GM12878 (cell line): ENCODE measurements around the gene NRP1. TPM values are rescaled to one million over a fixed set of nuclear protein-coding genes. Genes with fewer than 3 reads are reported as not detected.

ENCODE experiments used
- ATAC-seq: fragments of 200-7000 bp; cut with Tn5 transposase; 3 replicates; pipeline ENCODE4 v1.9.1; 2020; ENCODE audit warnings: mild to moderate bottlenecking, moderate library complexity
- BruUV-seq: library from RNA; stranded (reverse); fragments of 400-500 nt; replicated peaks from 2 replicates; lab custom pipeline; 2021; lab: Mats Ljungman, UMichigan
- CTCF ChIA-PET: fragments of 300-600 bp; sonication (Branson Sonifier 250); formaldehyde crosslinking; extraction: SDS; loops from one replicate; lab custom pipeline; 2021; ENCODE audit warnings: inconsistent platforms; lab: Yijun Ruan, JAX
- POLR2A ChIA-PET: fragments of 350-600 bp; formaldehyde crosslinking; extraction: SDS; loops from one replicate; lab custom pipeline; 2021; ENCODE audit warnings: inconsistent platforms; lab: Charles Lee
- RAD21 ChIA-PET: fragments of 300-600 bp; sonication (Branson Sonifier 250); formaldehyde crosslinking; loops from one replicate; lab custom pipeline; 2023; ENCODE audit warnings: antibody characterized with exemption; ENCODE audit not compliant: unreplicated experiment; lab: Charles Lee
- SMC1A ChIA-PET: fragments of 300-600 bp; sonication (Branson Sonifier 250); formaldehyde crosslinking; loops from one replicate; lab custom pipeline; 2023; ENCODE audit not compliant: unreplicated experiment, uncharacterized antibody; lab: Charles Lee
- DNase-seq: peaks from one replicate; pipeline ENCODE4 v3.0.0-alpha.2; 2011; ENCODE audit warnings: low read depth, low spot score
- FAIRE-seq: peaks from 3 replicates; lab custom pipeline; 2011; peaks lifted over from hg19 to GRCh38; lab: Jason Lieb, UNC
- H2AFZ ChIP-seq: 2 replicates; pipeline ENCODE4 v1.6.0; 2011; ENCODE audit warnings: low read depth, low read length, control low read depth; ENCODE audit not compliant: control insufficient read depth
- H3K27ac ChIP-seq: 2 replicates; pipeline ENCODE4 v1.5.1; 2011; ENCODE audit warnings: control low read depth; ENCODE audit not compliant: control insufficient read depth, insufficient read depth
- H3K27me3 ChIP-seq, 2 experiments: replicated peaks in 1 of 2; 2 replicates each; pipeline versions ENCODE4 v1.6.0 to v1.6.1; 2011; ENCODE audit warnings: low read length in 1 of 2; ENCODE audit not compliant: control insufficient read depth in 2 of 2, insufficient read depth in 2 of 2
- H3K36me3 ChIP-seq, 2 experiments: 2 replicates each; pipeline ENCODE4 v1.5.1; 2011; ENCODE audit warnings: low read length in 1 of 2; ENCODE audit not compliant: control insufficient read depth in 2 of 2, insufficient read depth in 2 of 2
- H3K4me1 ChIP-seq: 2 replicates; pipeline ENCODE4 v1.6.1; 2011; ENCODE audit warnings: mild to moderate bottlenecking, low read length, moderate library complexity, mixed read lengths; ENCODE audit not compliant: control insufficient read depth, insufficient read depth
- H3K4me2 ChIP-seq: 2 replicates; pipeline ENCODE4 v1.6.0; 2011; ENCODE audit warnings: control low read depth; ENCODE audit not compliant: control insufficient read depth, insufficient read depth
- H3K4me3 ChIP-seq: fragments of 200-600 bp; sonication (generic); 2 replicates; pipeline ENCODE4 v1.5.1; 2016
- H3K79me2 ChIP-seq: 2 replicates; pipeline ENCODE4 v1.6.0; 2011; ENCODE audit warnings: low read length; ENCODE audit not compliant: control insufficient read depth, insufficient read depth
- H3K9ac ChIP-seq: 2 replicates; pipeline ENCODE4 v1.8.0; 2011; ENCODE audit warnings: low read length, control low read depth, mixed read lengths; ENCODE audit not compliant: control insufficient read depth, insufficient read depth
- H3K9me3 ChIP-seq: replicated peaks from 3 replicates; pipeline ENCODE4 v1.5.1; 2011; ENCODE audit warnings: mild to moderate bottlenecking, low read length; ENCODE audit not compliant: control insufficient read depth, insufficient read depth
- H4K20me1 ChIP-seq: 2 replicates; pipeline ENCODE4 v1.6.0; 2011; ENCODE audit not compliant: control insufficient read depth, insufficient read depth
- CBFB ChIP-seq: IDR thresholded peaks from 2 replicates; pipeline ENCODE4 v1.6.1; 2016; ENCODE audit warnings: antibody characterized with exemption, low read depth
- CBX5 ChIP-seq: sonication (generic); IDR thresholded peaks from 2 replicates; pipeline ENCODE4 v1.6.1; 2016; ENCODE audit warnings: low read depth, moderate library complexity, mild to moderate bottlenecking, inconsistent platforms
- CEBPB ChIP-seq, 2 experiments: fragments of 150-350 bp in 1 of 2; IDR thresholded peaks; 2 replicates each; pipeline ENCODE4 v1.6.1; 2012 to 2014; ENCODE audit warnings: low read depth in 2 of 2, low read length in 2 of 2, borderline replicate concordance in 1 of 2, inconsistent platforms in 1 of 2
- CREM ChIP-seq: IDR thresholded peaks from 2 replicates; pipeline ENCODE4 v1.6.1; 2014; ENCODE audit warnings: antibody characterized with exemption, low read depth
- ETV6 ChIP-seq, 2 experiments: fragments of 450-650 bp in 1 of 2; IDR thresholded peaks in 1 of 2; conservative IDR thresholded peaks in 1 of 2; 2 replicates each; pipeline ENCODE4 v1.6.1; 2014; ENCODE audit warnings: antibody characterized with exemption in 1 of 2, borderline replicate concordance in 1 of 2, low read depth in 1 of 2, mild to moderate bottlenecking in 1 of 2, moderate library complexity in 1 of 2
- NRF1 ChIP-seq: conservative IDR thresholded peaks from 2 replicates; pipeline ENCODE4 v1.6.1; 2011; ENCODE audit warnings: mild to moderate bottlenecking, low read depth, low read length, improper control_type of control experiment
- PML ChIP-seq: IDR thresholded peaks from 2 replicates; pipeline ENCODE4 v1.6.1; 2012; ENCODE audit warnings: low read length, inconsistent platforms
- PRDM15 ChIP-seq: fragments of 450-650 bp; formaldehyde crosslinking; IDR thresholded peaks from 2 replicates; pipeline ENCODE4 v1.4.0; 2020; ENCODE audit warnings: mild to moderate bottlenecking, moderate library complexity
- RCOR1 ChIP-seq: conservative IDR thresholded peaks from 2 replicates; pipeline ENCODE4 v1.6.1; 2012; ENCODE audit warnings: low read depth, low read length, improper control_type of control experiment
- SMC3 ChIP-seq: IDR thresholded peaks from 2 replicates; pipeline ENCODE4 v1.6.1; 2011; ENCODE audit warnings: low read length, improper control_type of control experiment, borderline replicate concordance
- SUZ12 ChIP-seq: fragments of 200-600 bp; sonication (generic); IDR thresholded peaks from one replicate; pipeline ENCODE4 v1.6.1; 2018; ENCODE audit warnings: antibody characterized with exemption, mild to moderate bottlenecking; ENCODE audit not compliant: unreplicated experiment
- TCF3 ChIP-seq: IDR thresholded peaks from 2 replicates; pipeline ENCODE4 v1.6.1; 2012; ENCODE audit warnings: low read depth, mild to moderate bottlenecking, low read length, borderline replicate concordance; ENCODE audit not compliant: insufficient read depth
- USF2 ChIP-seq: IDR thresholded peaks from 2 replicates; pipeline ENCODE4 v1.6.1; 2011; ENCODE audit warnings: low read depth, low read length, improper control_type of control experiment, borderline replicate concordance
- ZNF217 ChIP-seq: fragments of 450-650 bp; IDR thresholded peaks from 2 replicates; pipeline ENCODE4 v1.6.1; 2017; ENCODE audit warnings: antibody characterized with exemption, mild to moderate bottlenecking
- whole genome bisulfite sequencing: methylation state at CpG from one replicate; pipeline ENCODE4 v1.1.6; 2016; ENCODE audit warnings: low lambda C conversion rate; ENCODE audit not compliant: insufficient replicate concordance, insufficient coverage; ENCODE audit errors: missing lambda C conversion rate; 5-methylcytosine and 5-hydroxymethylcytosine counted together
- in situ Hi-C: fragments of 300-500 bp; cut with MboI; formaldehyde crosslinking; loops from 9 replicates; pipeline ENCODE4 v1.14.3; 2018; ENCODE audit warnings: mixed read lengths
- intact Hi-C: fragments of 100-400 bp; cut with micrococcal nuclease; formaldehyde crosslinking; loops from one replicate; pipeline ENCODE4 v1.14.2; 2022; ENCODE audit not compliant: unreplicated experiment
- polyA plus RNA-seq, 11 experiments: library from polyadenylated mRNA; depleted of rRNA in 4 of 11; unstranded in 6 of 11; stranded (reverse) in 5 of 11; fragments of >200 nt; fragmentation: Nextera tagmentation in 4 of 11; fragmentation: Illumina TruSeq in 1 of 11; extraction: Ambion mirVana in 4 of 11; extraction: Trizol in 1 of 11; gene quantifications; 1 replicate in 1 of 11; 2 replicates in 10 of 11; pipeline versions ENCODE4 v1.2.1 to v1.2.3, GENCODE V29; 2011 to 2016; ENCODE audit warnings: inconsistent platforms in 2 of 11, missing spikeins in 2 of 11, low read depth in 1 of 11
- total RNA-seq, 4 experiments: library from RNA; depleted of rRNA in 3 of 4; stranded (reverse); fragments of >200 nt in 3 of 4; fragmentation: Illumina TruSeq in 1 of 4; extraction: Trizol in 1 of 4; gene quantifications; 2 replicates each; pipeline versions ENCODE4 v1.2.1 to v1.2.3, GENCODE V29; 2013 to 2021

The NRP1 gene
- total and polyA plus RNA-seq, 10 of the 15 experiments (the other 5 are each of a cell fraction or from before 2014, with no cell fraction given), result 0.11 to 12.1 (median 0.52) TPM

GRCh38 chr10:33293531-33294170, 40.8 kb downstream of the NRP1 start:
- DNase-seq, result no peak
- 39% methylated on average over 14 of the region's 14 CpGs for WGBS
- H3K9me3 ChIP-seq, result no peaks in the 10 kb centered on the region
- no peaks in the 10 kb centered on the region for H3K79me2 ChIP-seq
- H3K4me3 ChIP-seq, result no peak overlapping the region
- in situ Hi-C loops (no loop called here), intact Hi-C loops (no loop called here)
- ATAC-seq, result no peak
- FAIRE-seq, result no peak
- no peak overlapping the region for H2AFZ ChIP-seq
- H3K4me1 ChIP-seq, result no peaks in the 10 kb centered on the region
- H3K27ac ChIP-seq, result no peak overlapping the region
- RAD21 ChIA-PET, result no interaction called here
- H4K20me1 ChIP-seq, result no peaks in the 10 kb centered on the region
- CTCF ChIA-PET, result no interaction called here
- BruUV-seq, result no TSS peak
- H3K27me3 ChIP-seq, result no peaks in the 10 kb centered on the region
- SMC1A ChIA-PET, result no interaction called here
- H3K36me3 ChIP-seq, result no peaks in the 10 kb centered on the region
- H3K4me2 ChIP-seq, result no peak overlapping the region
- TF ChIP-seq RCOR1, result no peak
- no peak for TF ChIP-seq ETV6 (conservative IDR thresholded peaks at IDR 0.05 in 1 of 2, IDR thresholded peaks at IDR 0.05 in 1 of 2; ENCODE audit: borderline replicate concordance in 1 of 2, low read depth in 1 of 2)
- no peak for TF ChIP-seq PML
- TF ChIP-seq SMC3, result no peak
- TF ChIP-seq SUZ12, result no peak
- no peak for TF ChIP-seq CBFB
- TF ChIP-seq CREM, result no peak
- POLR2A ChIA-PET, result interaction anchor here (0.7 kb wide), 1 partner anchor 153 kb away, joined by 3 read pairs; no protein-coding TSS in a partner anchor
- no peak overlapping the region for H3K9ac ChIP-seq

- no peak for FAIRE-seq
- 30% methylated on average over 3 of the region's 3 CpGs for WGBS
- no peak for TF ChIP-seq PRDM15 (CRISPR knock-in tag)
- no peak for TF ChIP-seq CEBPB (IDR thresholded peaks at IDR 0.05; ENCODE audit: borderline replicate concordance in 1 of 2, low read depth in 2 of 2, low read length in 2 of 2)
- no peak for TF ChIP-seq USF2
- TF ChIP-seq TCF3, result no peak
- TF ChIP-seq NRF1, result no peak
- no peak for TF ChIP-seq ZNF217
- TF ChIP-seq CBX5, result no peak
Measured at GRCh38 chr10:33293076-33293475, 41.4 kb downstream of the NRP1 start.

More at GRCh38 chr10:33293076-33293475, 41.4 kb downstream of the NRP1 start:
- H3K36me3 ChIP-seq, result no peaks in the 10 kb centered on the region
- intact Hi-C loops, result no loop called here
- no peaks in the 10 kb centered on the region for H3K9me3 ChIP-seq
- no peaks in the 10 kb centered on the region for H4K20me1 ChIP-seq
- no TSS peak for BruUV-seq
- H3K4me2 ChIP-seq, result no peak overlapping the region
- no peaks in the 10 kb centered on the region for H3K27me3 ChIP-seq
- ChIA-PET RAD21 (no interaction called here), CTCF (no interaction called here), SMC1A (no interaction called here), POLR2A (interaction anchor here (0.7 kb wide), 1 partner anchor 841 kb away, joined by 3 read pairs; no protein-coding TSS in a partner anchor)
- no peaks in the 10 kb centered on the region for H3K4me1 ChIP-seq
- ATAC-seq (no peak), DNase-seq (no peak)
- no peak overlapping the region for H3K27ac ChIP-seq
- in situ Hi-C loops, result no loop called here
- no peak overlapping the region for H3K4me3 ChIP-seq
- no peak overlapping the region for H2AFZ ChIP-seq
- H3K79me2 ChIP-seq, result no peaks in the 10 kb centered on the region
- H3K9ac ChIP-seq, result no peak overlapping the region
